OCI-M2 (cell line): ENCODE results near the gene FSD2.
"Not testable (repeated sequence)": the region's sequence is repeated elsewhere in the genome, so short reads cannot be mapped to it uniquely, and the experiment has no call there.

Source experiments
- DNase-seq: peaks from one replicate; lab custom pipeline; 2025; ENCODE audit not compliant: unreplicated experiment; lab: John Stamatoyannopoulos, UW

Gene FSD2

GRCh38 chr15:82739086-82739485, 66.8 kb downstream of the FSD2 start:
- no peak for DNase-seq

DNA sequence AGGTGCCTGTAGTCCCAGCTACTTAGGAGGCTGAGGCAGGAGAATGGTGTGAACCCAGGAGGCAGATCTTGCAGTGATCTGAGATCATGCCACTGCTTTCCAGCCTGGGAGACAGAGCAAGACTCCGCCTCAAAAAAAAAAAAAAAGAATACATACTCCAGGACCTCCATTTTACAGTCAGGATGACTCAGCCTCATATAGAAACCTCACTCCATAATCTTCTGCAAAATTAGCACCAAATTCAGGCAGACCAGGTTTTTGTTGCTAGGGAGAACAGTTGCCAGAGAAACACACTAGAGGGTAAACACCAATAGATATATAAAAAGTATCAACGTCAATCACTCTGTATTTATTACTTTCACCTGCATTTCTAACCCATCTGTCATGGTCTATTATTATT, 67.9 kb downstream of the FSD2 start:
- DNase-seq, result no peak

DNA sequence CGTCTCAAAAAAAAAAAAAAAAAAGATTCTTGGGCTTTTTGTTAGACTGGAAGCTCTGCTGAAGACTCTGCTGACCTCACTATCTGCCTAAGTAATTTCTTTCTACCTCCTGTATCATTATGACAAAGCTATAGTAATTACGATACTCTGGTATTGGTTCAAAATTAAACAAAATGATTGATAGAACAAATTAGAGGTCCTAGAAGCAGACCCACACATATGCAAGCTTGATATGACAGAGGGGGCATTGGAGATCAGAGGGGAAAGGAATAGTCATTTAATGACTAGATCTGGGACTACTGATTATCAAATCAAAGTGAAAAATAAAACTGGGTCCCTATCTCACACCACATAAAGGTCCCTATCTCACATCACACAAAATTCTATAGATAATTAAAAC, 74.3 kb downstream of the FSD2 start:
- no peak for DNase-seq

DNA sequence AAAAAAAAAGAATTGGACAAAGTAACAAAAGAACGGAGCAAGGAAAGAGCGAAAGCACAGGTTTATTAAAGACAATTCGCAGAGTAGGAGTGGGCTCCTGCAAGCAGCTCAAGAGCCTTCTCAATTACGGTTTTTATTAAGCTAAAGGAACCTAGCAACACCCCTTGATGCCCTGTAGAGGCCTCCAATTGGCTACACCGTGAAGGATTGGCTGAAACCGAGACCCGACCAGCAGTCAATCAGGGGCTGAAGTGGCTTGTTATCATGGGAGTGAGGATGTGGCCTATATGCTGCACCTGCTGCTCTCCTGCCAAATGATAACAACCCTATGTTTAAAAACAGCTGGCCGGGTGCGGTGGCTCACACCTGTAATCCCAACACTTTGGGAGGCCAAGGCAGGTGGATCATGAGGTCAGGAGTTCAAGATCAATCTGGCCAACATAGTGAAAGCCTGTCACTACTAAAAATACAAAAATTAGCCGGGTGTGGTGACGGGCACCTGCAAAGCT, 75.8 kb downstream of the FSD2 start:
- DNase-seq, result no peak

DNA sequence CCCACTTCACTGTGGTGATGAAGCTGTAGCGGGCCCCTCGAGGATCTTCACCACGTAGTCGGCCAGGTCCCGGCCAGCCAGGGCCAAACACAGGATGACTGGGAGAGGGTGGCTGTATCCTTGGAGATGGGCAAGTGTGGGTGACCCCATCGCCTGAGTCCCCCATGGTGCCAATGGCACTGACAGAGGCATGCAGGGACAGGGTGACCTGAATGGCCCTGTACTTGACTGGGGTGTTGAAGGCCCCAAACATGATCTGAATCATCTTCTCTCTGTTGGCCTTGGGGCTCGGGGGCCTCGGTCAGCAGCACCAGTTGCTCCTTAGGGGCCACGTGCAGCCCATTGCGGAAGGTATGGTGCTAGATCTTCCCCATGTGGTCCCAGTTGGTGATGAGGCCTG, 79.1 kb downstream of the FSD2 start:
- DNase-seq, result no peak

GRCh38 chr15:82715003-82715402, 90.9 kb downstream of the FSD2 start:
- no peak for DNase-seq

GRCh38 chr15:82714016-82714415, 91.9 kb downstream of the FSD2 start:
- no peak for DNase-seq

GRCh38 chr15:82712036-82712435, 93.8 kb downstream of the FSD2 start:
- no peak for DNase-seq

DNA sequence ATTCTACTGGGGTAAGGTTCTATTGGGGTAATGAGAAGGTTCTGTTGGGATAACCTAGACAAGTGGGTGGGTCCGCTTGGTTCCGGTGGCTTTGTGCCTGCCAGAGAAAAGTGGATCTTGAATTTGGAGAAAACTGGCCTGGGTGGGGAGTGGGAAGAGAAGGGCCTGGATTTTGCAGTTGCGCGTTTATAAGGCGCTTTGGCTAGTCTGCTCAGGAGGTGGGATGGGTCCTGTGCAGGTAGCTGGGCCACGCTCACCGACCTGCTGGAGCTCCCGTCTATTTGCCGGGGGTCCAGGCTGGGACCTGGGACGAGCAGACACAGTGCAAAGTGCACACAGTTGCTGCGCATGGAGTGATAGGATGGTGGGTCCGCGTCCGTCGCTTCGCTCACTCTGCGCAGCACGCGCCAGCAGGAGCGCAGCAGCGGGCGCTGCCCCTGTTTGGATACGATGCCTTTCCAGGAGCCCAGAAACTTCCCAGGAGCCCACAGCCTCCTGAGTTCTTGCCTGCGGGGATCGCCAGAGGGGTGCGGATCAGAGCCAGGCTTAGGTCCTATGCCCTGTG, 94.9 kb downstream of the FSD2 start:
- no peak for DNase-seq

- no peak for DNase-seq
These were observed 95.7 kb downstream of the FSD2 start for GRCh38 chr15:82710208-82710555.

DNA sequence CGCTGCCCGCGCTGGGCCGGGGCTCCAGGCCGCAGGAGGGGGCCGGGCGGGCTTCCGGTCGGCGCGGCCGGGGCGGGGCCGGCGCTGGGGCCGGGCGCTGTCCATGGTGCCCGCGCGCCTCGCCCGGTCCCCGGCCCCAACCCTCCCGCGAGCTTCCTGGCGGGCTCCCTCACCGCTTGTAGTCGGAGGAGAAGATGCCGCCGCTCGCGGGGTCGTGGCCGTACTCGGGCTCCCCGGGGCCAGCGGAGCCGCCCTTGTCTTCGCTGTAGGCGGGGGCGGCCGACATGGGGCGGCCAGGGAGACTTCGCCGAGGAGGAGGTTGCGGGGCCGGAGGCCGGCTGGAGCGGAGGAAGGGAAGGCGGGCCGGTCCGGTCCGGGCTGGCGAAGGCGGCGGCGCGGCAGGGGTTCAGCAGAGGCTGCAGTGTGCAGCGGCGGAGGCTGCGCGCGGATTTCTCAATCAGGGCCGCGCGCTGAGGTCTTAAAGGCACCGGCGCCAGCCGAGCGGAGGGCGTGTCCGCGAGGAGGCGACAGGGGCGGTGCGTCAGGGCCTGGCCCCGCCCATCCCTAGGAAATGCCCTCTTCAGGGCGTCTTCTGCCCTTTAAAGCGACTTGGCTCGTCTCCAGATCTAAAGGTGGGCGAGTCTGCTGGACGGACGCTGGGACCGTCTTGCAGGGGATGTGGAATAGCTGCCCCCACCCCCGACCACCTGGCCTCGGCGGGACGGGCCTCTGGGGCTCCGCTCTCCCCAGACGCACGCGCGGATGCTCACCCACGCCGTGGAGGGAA, 96.3 kb downstream of the FSD2 start, which contains the start of gene AP3B2:
Gene AP3B2 (minus strand): TSS at position 455 of the 787 bp plus-strand sequence. CDS start 169 bp downstream, at position 286.
- no peak for DNase-seq

GRCh38 chr15:82709081-82709420, 96.8 kb downstream of the FSD2 start:
- no peak for DNase-seq

GRCh38 chr15:82705856-82706255, 100.0 kb downstream of the FSD2 start:
- not testable (repeated sequence) for DNase-seq
